HG02588 (cell line): ENCODE results near the gene TBX4.

Experiments
- ATAC-seq: cut with Tn5 transposase; IDR thresholded peaks from one replicate; pipeline ENCODE4 v1.9.1; 2021; ENCODE audit warnings: mild to moderate bottlenecking, moderate library complexity; ENCODE audit not compliant: unreplicated experiment

Gene TBX4

GRCh38 chr17:61453566-61454380 lies 1.6 kb downstream of the TBX4 start:
- ATAC-seq = no peak

GRCh38 chr17:61454381-61455323 lies 2.4 kb downstream of the TBX4 start:
- no peak for ATAC-seq

GRCh38 chr17:61455324-61456060 lies 3.3 kb downstream of the TBX4 start:
- ATAC-seq = no peak

- ATAC-seq = no peak
Observed at GRCh38 chr17:61456061-61456681, 3.9 kb downstream of the TBX4 start.

GRCh38 chr17:61456688-61457225 lies 4.5 kb downstream of the TBX4 start:
- ATAC-seq = no peak

- ATAC-seq = no peak
Observed at GRCh38 chr17:61457226-61457983, 5.2 kb downstream of the TBX4 start.

- no peak for ATAC-seq
Observed at GRCh38 chr17:61458000-61458399, 5.8 kb downstream of the TBX4 start.

GRCh38 chr17:61458421-61459141 lies 6.4 kb downstream of the TBX4 start:
- no peak for ATAC-seq

- ATAC-seq = no peak
Observed at GRCh38 chr17:61459142-61459809, 7.1 kb downstream of the TBX4 start.

GRCh38 chr17:61459939-61460718 lies 7.9 kb downstream of the TBX4 start:
- no peak for ATAC-seq

GRCh38 chr17:61460796-61461585 lies 8.8 kb downstream of the TBX4 start:
- no peak for ATAC-seq

GRCh38 chr17:61461586-61461966 lies 9.4 kb downstream of the TBX4 start:
- ATAC-seq = no peak

GRCh38 chr17:61461967-61462718 lies 9.9 kb downstream of the TBX4 start:
- ATAC-seq = no peak

GRCh38 chr17:61462719-61463315 lies 10.6 kb downstream of the TBX4 start:
- no peak for ATAC-seq

- ATAC-seq = no peak
Observed at GRCh38 chr17:61463316-61464129, 11.3 kb downstream of the TBX4 start.
